ENCODE measurements around the gene SMYD2.

DNA sequence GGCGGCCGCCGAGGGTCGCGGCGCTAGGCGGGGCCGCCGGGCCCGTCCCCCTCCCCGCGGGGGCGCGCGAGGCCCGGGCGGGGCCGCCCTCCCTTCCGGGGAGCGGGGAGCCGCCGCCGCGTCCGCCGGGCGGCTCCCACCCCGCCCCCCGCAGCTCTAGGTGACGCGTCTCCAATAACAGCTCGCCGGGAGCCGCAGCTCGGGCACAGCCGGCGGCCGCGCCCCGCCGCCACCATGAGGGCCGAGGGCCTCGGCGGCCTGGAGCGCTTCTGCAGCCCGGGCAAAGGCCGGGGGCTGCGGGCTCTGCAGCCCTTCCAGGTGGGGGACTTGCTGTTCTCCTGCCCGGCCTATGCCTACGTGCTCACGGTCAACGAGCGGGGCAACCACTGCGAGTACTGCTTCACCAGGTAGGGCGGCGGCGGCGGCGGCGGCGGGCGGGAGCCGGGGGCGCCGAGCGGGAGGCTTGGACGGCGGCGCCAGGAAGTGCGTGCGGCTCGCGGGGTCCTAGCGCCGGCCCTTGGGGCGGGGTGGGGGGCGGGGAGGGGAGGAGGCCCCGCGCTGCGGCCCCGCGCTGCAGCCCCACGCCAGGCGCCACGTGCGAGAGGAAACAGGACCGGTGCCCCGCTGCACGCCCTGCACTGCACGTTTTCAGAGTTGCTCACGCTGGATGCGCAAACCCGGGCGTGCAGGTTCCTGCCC is at the start of gene SMYD2:
- no peak for TF ChIP-seq EZH2 (IDR thresholded peaks at IDR 0.05; ENCODE audit: borderline replicate concordance)
- TF ChIP-seq, protein P1, sequence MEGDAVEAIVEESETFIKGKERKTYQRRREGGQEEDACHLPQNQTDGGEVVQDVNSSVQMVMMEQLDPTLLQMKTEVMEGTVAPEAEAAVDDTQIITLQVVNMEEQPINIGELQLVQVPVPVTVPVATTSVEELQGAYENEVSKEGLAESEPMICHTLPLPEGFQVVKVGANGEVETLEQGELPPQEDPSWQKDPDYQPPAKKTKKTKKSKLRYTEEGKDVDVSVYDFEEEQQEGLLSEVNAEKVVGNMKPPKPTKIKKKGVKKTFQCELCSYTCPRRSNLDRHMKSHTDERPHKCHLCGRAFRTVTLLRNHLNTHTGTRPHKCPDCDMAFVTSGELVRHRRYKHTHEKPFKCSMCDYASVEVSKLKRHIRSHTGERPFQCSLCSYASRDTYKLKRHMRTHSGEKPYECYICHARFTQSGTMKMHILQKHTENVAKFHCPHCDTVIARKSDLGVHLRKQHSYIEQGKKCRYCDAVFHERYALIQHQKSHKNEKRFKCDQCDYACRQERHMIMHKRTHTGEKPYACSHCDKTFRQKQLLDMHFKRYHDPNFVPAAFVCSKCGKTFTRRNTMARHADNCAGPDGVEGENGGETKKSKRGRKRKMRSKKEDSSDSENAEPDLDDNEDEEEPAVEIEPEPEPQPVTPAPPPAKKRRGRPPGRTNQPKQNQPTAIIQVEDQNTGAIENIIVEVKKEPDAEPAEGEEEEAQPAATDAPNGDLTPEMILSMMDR (IDR thresholded peaks at IDR 0.05; ENCODE audit: poor library complexity): no peak
